ENCODE measurements around the gene TNFAIP8L1. TPM values are rescaled to one million over a fixed set of nuclear protein-coding genes. Genes with fewer than 3 reads are reported as not detected.

The TNFAIP8L1 gene
- total RNA-seq, 1 experiment from 2014 or later, result 8.3 TPM

DNA sequence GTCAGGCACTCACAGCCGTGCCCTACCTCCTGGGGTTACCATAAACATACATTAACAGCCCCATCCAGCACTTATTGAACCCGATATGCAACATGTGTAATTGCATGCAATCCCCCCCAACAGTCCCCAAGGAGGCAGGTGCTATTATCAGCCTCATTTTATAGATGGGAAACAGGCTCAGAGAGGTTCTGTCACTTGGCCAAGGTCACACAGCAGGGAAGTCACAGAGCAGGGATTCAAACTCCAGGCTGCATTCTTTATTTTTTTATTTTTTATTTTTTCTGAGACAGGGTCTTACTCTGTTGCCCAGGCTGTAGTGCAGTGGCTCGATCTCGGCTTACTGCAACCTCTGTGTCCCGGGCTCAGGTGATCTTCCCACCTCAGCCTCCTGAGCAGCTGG is 38.4 kb upstream of the TNFAIP8L1 start:
- Histone ChIP-seq H3K36me3 (ENCODE audit: low read depth, low read length) (no peaks in the 10 kb centered on the region), H4K20me1 (ENCODE audit: low read length) (no peaks in the 10 kb centered on the region), H3K79me2 (ENCODE audit: low read length) (no peaks in the 10 kb centered on the region), H3K9me2 (replicated peaks; ENCODE audit: low read length) (no peaks in the 10 kb centered on the region), H2AFZ (ENCODE audit: low read length) (no peak overlapping the region), H3K27ac (ENCODE audit: low read length) (no peak overlapping the region), H3K4me3 (ENCODE audit: low read length) (no peak overlapping the region), H3K9me3 (ENCODE audit: low read length) (no peaks in the 10 kb centered on the region), H3K4me2 (ENCODE audit: low read length) (no peak overlapping the region), H3F3A (ENCODE audit: low read length, unreplicated experiment) (no peaks in the 10 kb centered on the region), H3K4me1 (ENCODE audit: insufficient read depth, low read length) (peaks cover 4% of the 10 kb centered on the region; the same call in 1 of the 2 replicates), H3K27me3 (ENCODE audit: low read length) (0 out of 2 replicates have a peak, but pooled peaks cover 4% of the 10 kb centered on the region), H3K9ac (ENCODE audit: low read length) (no peak overlapping the region)
- no peak for ATAC-seq
- intact Hi-C loops (cut with micrococcal nuclease), result no loop called here
- ChIA-PET CTCF (no interaction called here), POLR2A (ENCODE audit: unreplicated experiment) (no interaction called here)
- TF ChIP-seq, protein P1, sequence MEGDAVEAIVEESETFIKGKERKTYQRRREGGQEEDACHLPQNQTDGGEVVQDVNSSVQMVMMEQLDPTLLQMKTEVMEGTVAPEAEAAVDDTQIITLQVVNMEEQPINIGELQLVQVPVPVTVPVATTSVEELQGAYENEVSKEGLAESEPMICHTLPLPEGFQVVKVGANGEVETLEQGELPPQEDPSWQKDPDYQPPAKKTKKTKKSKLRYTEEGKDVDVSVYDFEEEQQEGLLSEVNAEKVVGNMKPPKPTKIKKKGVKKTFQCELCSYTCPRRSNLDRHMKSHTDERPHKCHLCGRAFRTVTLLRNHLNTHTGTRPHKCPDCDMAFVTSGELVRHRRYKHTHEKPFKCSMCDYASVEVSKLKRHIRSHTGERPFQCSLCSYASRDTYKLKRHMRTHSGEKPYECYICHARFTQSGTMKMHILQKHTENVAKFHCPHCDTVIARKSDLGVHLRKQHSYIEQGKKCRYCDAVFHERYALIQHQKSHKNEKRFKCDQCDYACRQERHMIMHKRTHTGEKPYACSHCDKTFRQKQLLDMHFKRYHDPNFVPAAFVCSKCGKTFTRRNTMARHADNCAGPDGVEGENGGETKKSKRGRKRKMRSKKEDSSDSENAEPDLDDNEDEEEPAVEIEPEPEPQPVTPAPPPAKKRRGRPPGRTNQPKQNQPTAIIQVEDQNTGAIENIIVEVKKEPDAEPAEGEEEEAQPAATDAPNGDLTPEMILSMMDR (conservative IDR thresholded peaks at IDR 0.05; ENCODE audit: low read depth, low read length), result no peak
- no peak for TF ChIP-seq EZH2phosphoT487 (IDR thresholded peaks at IDR 0.05; ENCODE audit: borderline replicate concordance, low read length)
- TF ChIP-seq EZH2 (IDR thresholded peaks at IDR 0.05; ENCODE audit: low read length, unreplicated experiment), result no peak
- no TSS peak for BruUV-seq (replicated peaks)
- DNase-seq, result no peak

DNA sequence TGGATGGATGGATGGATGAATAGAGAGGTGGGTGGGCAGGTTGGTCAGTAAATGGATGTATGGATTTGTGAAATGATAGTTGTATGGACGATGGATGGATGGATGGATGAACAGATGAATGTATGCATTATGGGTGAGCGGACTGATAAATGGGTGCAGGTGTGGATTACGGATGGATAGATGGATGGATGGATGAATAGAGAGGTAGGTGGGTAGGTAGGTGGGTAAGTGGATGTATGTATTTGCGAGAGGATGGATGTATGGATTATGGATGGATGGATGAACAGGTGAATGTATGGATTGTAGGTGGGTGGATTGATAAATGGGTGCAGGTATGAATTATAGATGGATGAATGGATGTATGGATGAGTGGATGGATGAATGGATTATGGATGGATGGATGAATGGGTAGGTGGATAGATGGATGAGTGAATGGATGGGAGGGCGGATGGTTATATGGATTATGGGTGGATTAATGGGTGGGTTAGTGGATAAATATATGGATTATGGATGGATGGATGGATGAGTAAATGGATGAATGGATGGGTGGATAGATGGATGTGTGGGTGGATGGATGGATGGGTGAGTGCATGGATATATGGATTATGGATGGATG is 37.0 kb upstream of the TNFAIP8L1 start:
- Histone ChIP-seq H3K4me1 (ENCODE audit: insufficient read depth, low read length) (peaks cover 4% of the 10 kb centered on the region; the same call in 1 of the 2 replicates), H3K9ac (ENCODE audit: low read length) (no peak overlapping the region), H3K4me3 (ENCODE audit: low read length) (no peak overlapping the region), H3K27ac (ENCODE audit: low read length) (no peak overlapping the region), H4K20me1 (ENCODE audit: low read length) (no peaks in the 10 kb centered on the region), H3K79me2 (ENCODE audit: low read length) (no peaks in the 10 kb centered on the region), H3K4me2 (ENCODE audit: low read length) (no peak overlapping the region), H3F3A (ENCODE audit: low read length, unreplicated experiment) (no peaks in the 10 kb centered on the region), H3K27me3 (ENCODE audit: low read length) (0 out of 2 replicates have a peak, but pooled peaks cover 4% of the 10 kb centered on the region), H2AFZ (ENCODE audit: low read length) (no peak overlapping the region), H3K9me3 (ENCODE audit: low read length) (no peaks in the 10 kb centered on the region), H3K36me3 (ENCODE audit: low read depth, low read length) (no peaks in the 10 kb centered on the region), H3K9me2 (replicated peaks; ENCODE audit: low read length) (no peaks in the 10 kb centered on the region)
- no TSS peak for BruUV-seq (replicated peaks)
- DNase-seq (no peak), ATAC-seq (no peak)
- intact Hi-C loops (cut with micrococcal nuclease), result no loop called here
- TF ChIP-seq EZH2phosphoT487 (IDR thresholded peaks at IDR 0.05; ENCODE audit: borderline replicate concordance, low read length) (no peak), EZH2 (IDR thresholded peaks at IDR 0.05; ENCODE audit: low read length, unreplicated experiment) (no peak)
- TF ChIP-seq, protein P1 (conservative IDR thresholded peaks at IDR 0.05; ENCODE audit: low read depth, low read length), result no peak
- POLR2A ChIA-PET (ENCODE audit: unreplicated experiment), result no interaction called here
- CTCF ChIA-PET, result no interaction called here

DNA sequence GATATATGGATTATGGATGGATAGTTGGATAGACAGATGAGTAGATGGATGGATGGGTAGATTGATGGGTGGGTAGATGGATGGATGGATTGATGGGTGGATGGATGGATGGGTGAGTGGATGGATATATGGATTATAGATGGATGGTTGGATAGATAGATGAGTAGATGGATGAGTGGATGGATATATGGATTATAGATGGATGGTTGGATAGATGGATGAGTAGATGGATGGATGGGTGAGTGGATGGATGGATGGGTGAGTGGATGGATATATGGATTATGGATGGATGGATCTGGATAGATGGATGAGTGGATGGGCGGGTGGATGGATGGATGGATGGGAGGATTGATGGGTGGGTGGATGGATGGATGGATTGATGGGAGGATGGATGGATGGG is 36.4 kb upstream of the TNFAIP8L1 start:
- no peaks in the 10 kb centered on the region for H3K36me3 ChIP-seq (ENCODE audit: low read depth, low read length)
- peaks cover 4% of the 10 kb centered on the region; the same call in 1 of the 2 replicates for H3K4me1 ChIP-seq (ENCODE audit: insufficient read depth, low read length)
- H2AFZ ChIP-seq (ENCODE audit: low read length), result no peak overlapping the region
- DNase-seq, result no peak
- no peak overlapping the region for H3K4me2 ChIP-seq (ENCODE audit: low read length)
- H3K9me2 ChIP-seq (replicated peaks; ENCODE audit: low read length), result no peaks in the 10 kb centered on the region
- no TSS peak for BruUV-seq (replicated peaks)
- ChIA-PET POLR2A (ENCODE audit: unreplicated experiment) (no interaction called here), CTCF (no interaction called here)
- H4K20me1 ChIP-seq (ENCODE audit: low read length), result no peaks in the 10 kb centered on the region
- intact Hi-C loops (cut with micrococcal nuclease), result no loop called here
- no peak overlapping the region for H3K27ac ChIP-seq (ENCODE audit: low read length)
- no peak for ATAC-seq
- no peak overlapping the region for H3K4me3 ChIP-seq (ENCODE audit: low read length)
- no peaks in the 10 kb centered on the region for H3K9me3 ChIP-seq (ENCODE audit: low read length)
- no peaks in the 10 kb centered on the region for H3F3A ChIP-seq (ENCODE audit: low read length, unreplicated experiment)
- no peaks in the 10 kb centered on the region for H3K79me2 ChIP-seq (ENCODE audit: low read length)
- H3K27me3 ChIP-seq (ENCODE audit: low read length), result 0 out of 2 replicates have a peak, but pooled peaks cover 4% of the 10 kb centered on the region
- H3K9ac ChIP-seq (ENCODE audit: low read length), result no peak overlapping the region
- TF ChIP-seq, protein P1 (conservative IDR thresholded peaks at IDR 0.05; ENCODE audit: low read depth, low read length), result no peak
- TF ChIP-seq EZH2phosphoT487 (IDR thresholded peaks at IDR 0.05; ENCODE audit: borderline replicate concordance, low read length), result no peak

All from PC-3 (cell line).